ENCODE data around the gene ZNF831. TPM values are rescaled to one million over a fixed set of nuclear protein-coding genes. Genes with fewer than 3 reads are reported as not detected.

Gene ZNF831
- total RNA-seq, result not detected in 2 replicates

- no peak for DNase-seq (ENCODE audit: extremely low read depth, low read depth, low spot score)
Measured at GRCh38 chr20:59163631-59164530, at the start of gene ZNF831. Gene ZNF831, plus strand, starts transcription at chr20:59163821. Its CDS starts 27,199 bp downstream, at chr20:59191020.

GRCh38 chr20:59117526-59117925 lies 46.1 kb upstream of the ZNF831 start:
- no peak for DNase-seq (ENCODE audit: extremely low read depth, low read depth, low spot score)

GRCh38 chr20:59118855-59119254 lies 44.8 kb upstream of the ZNF831 start:
- no peak for DNase-seq (ENCODE audit: extremely low read depth, low read depth, low spot score)

- no peak for DNase-seq (ENCODE audit: extremely low read depth, low read depth, low spot score)
Measured at GRCh38 chr20:59120491-59120890, 43.1 kb upstream of the ZNF831 start.

GRCh38 chr20:59120919-59121318 lies 42.7 kb upstream of the ZNF831 start:
- DNase-seq (ENCODE audit: extremely low read depth, low read depth, low spot score), result no peak

GRCh38 chr20:59121714-59122565 lies 41.7 kb upstream of the ZNF831 start:
- no peak for DNase-seq (ENCODE audit: extremely low read depth, low read depth, low spot score)

- no peak for DNase-seq (ENCODE audit: extremely low read depth, low read depth, low spot score)
Measured at GRCh38 chr20:59122566-59122919, 41.1 kb upstream of the ZNF831 start.

- no peak for DNase-seq (ENCODE audit: extremely low read depth, low read depth, low spot score)
Measured at GRCh38 chr20:59123011-59123677, 40.5 kb upstream of the ZNF831 start.

GRCh38 chr20:59123678-59124255 lies 39.9 kb upstream of the ZNF831 start:
- no peak for DNase-seq (ENCODE audit: extremely low read depth, low read depth, low spot score)

- no peak for DNase-seq (ENCODE audit: extremely low read depth, low read depth, low spot score)
Measured at GRCh38 chr20:59124296-59125029, 39.2 kb upstream of the ZNF831 start.

- no peak for DNase-seq (ENCODE audit: extremely low read depth, low read depth, low spot score)
Measured at GRCh38 chr20:59125332-59125731, 38.3 kb upstream of the ZNF831 start.

GRCh38 chr20:59125836-59126235 lies 37.8 kb upstream of the ZNF831 start:
- no peak for DNase-seq (ENCODE audit: extremely low read depth, low read depth, low spot score)

- no peak for DNase-seq (ENCODE audit: extremely low read depth, low read depth, low spot score)
Measured at GRCh38 chr20:59127839-59128238, 35.8 kb upstream of the ZNF831 start.

GRCh38 chr20:59131551-59132285 lies 31.9 kb upstream of the ZNF831 start:
- DNase-seq (ENCODE audit: extremely low read depth, low read depth, low spot score), result no peak

- no peak for DNase-seq (ENCODE audit: extremely low read depth, low read depth, low spot score)
Measured at GRCh38 chr20:59134182-59134581, 29.4 kb upstream of the ZNF831 start.

GRCh38 chr20:59135093-59135492 lies 28.5 kb upstream of the ZNF831 start:
- DNase-seq (ENCODE audit: extremely low read depth, low read depth, low spot score), result no peak

- DNase-seq (ENCODE audit: extremely low read depth, low read depth, low spot score), result no peak
Measured at GRCh38 chr20:59136027-59136426, 27.6 kb upstream of the ZNF831 start.

GRCh38 chr20:59137532-59137931 lies 26.1 kb upstream of the ZNF831 start:
- DNase-seq (ENCODE audit: extremely low read depth, low read depth, low spot score), result no peak

- no peak for DNase-seq (ENCODE audit: extremely low read depth, low read depth, low spot score)
Measured at GRCh38 chr20:59138114-59138748, 25.4 kb upstream of the ZNF831 start.

Data from glomerular endothelial cell (primary cell).